Activated naive CD8-positive, alpha-beta T cell treated with anti-CD3 and anti-CD28 coated beads, Interleukin-2, amount 10 ng/mL, durations not matched to agents 7 days and 5 days (primary cell): ENCODE results near the gene ATRN. TPM values are rescaled to one million over a fixed set of nuclear protein-coding genes. Genes with fewer than 3 reads are reported as not detected.
"Not testable (repeated sequence)": the region's sequence is repeated elsewhere in the genome, so short reads cannot be mapped to it uniquely, and the experiment has no call there.

Experiments used
- ATAC-seq: fragments of 150-1000 bp; cut with Tn5 transposase; one replicate; pipeline ENCODE4 v1.10.0; 2021; ENCODE audit warnings: low read depth, moderate library complexity
- POLR2A ChIA-PET: fragments of 350-600 bp; sonication (Branson Sonifier 250); formaldehyde crosslinking; loops from one replicate; lab custom pipeline; 2021; ENCODE audit warnings: antibody characterized with exemption; lab: Charles Lee
- DNase-seq: peaks from one replicate; pipeline ENCODE4 v3.0.0; 2021
- H3K27ac Mint-ChIP-seq: one replicate; pipeline ENCODE4 v1.8.0; 2022; ENCODE audit warnings: mild to moderate bottlenecking, mixed read lengths
- H3K27me3 Mint-ChIP-seq: one replicate; pipeline ENCODE4 v1.8.0; 2022; ENCODE audit warnings: mild to moderate bottlenecking, moderate library complexity, mixed read lengths
- H3K36me3 Mint-ChIP-seq: one replicate; pipeline ENCODE4 v1.8.0; 2021; ENCODE audit warnings: mild to moderate bottlenecking, mixed read lengths
- H3K4me1 Mint-ChIP-seq: one replicate; pipeline ENCODE4 v1.8.0; 2021; ENCODE audit warnings: mixed read lengths
- H3K4me3 Mint-ChIP-seq: one replicate; pipeline ENCODE4 v1.8.0; 2022; ENCODE audit warnings: mild to moderate bottlenecking, moderate library complexity, mixed read lengths
- H3K9me3 Mint-ChIP-seq: one replicate; pipeline ENCODE4 v1.8.0; 2021; ENCODE audit warnings: mixed read lengths
- total RNA-seq, 2 experiments: library from RNA; stranded (reverse); gene quantifications; one replicate each; pipeline ENCODE4 v1.2.3, GENCODE V29; 2021

ATRN gene
- total RNA-seq, 2 experiments from 2014 or later, result 9.8 to 10.7 TPM

GRCh38 chr20:3614466-3614865 lies 143.6 kb downstream of the ATRN start:
- no peak overlapping the region for H3K27ac Mint-ChIP-seq
- H3K9me3 Mint-ChIP-seq, result no peaks in the 10 kb centered on the region
- peaks cover 2% of the 10 kb centered on the region for H3K36me3 Mint-ChIP-seq
- H3K4me1 Mint-ChIP-seq, result no peaks in the 10 kb centered on the region
- H3K27me3 Mint-ChIP-seq, result no peaks in the 10 kb centered on the region
- no peak overlapping the region for H3K4me3 Mint-ChIP-seq
- DNase-seq (no peak), ATAC-seq (no peak)
- POLR2A ChIA-PET, result no interaction called here

DNA sequence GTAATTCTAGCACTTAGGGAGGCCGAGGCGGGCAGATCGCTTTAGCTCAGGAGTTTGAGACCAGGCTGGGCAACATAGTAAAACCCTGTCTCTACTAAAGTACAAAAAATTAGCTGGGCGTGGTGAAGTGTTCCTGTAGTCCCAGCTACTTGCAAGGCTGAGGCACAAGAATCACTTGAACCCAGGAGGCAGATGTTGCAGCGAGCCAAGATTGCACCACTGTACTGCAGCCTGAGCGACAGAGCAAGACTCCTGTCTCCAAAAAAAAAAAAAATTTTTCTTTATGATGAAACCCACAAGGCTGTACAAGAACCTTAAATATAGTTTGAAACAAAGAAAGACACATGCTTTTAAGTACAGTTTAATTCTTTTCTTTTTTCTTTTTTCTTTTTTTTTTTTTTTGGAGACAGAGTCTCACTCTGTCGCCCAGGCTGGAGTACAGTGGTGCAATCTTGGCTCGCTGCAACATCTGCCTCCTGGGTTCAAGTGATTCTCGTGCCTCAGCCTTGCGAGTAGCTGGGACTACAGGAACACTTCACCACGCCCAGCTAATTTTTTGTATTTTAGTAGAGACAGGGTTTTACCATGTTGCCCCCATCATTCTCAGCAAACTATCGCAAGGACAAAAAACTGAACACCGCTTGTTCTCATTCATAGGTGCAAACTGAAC lies 144.5 kb downstream of the ATRN start:
- POLR2A ChIA-PET, DNase-seq, H3K27ac Mint-ChIP-seq, H3K36me3 Mint-ChIP-seq, H3K4me1 Mint-ChIP-seq, H3K9me3 Mint-ChIP-seq, H3K4me3 Mint-ChIP-seq, ATAC-seq, H3K27me3 Mint-ChIP-seq: not testable (repeated sequence)

GRCh38 chr20:3616250-3616649 lies 145.4 kb downstream of the ATRN start:
- DNase-seq (no peak), ATAC-seq (no peak)
- H3K36me3 Mint-ChIP-seq, result no peaks in the 10 kb centered on the region
- no peaks in the 10 kb centered on the region for H3K4me1 Mint-ChIP-seq
- no peaks in the 10 kb centered on the region for H3K9me3 Mint-ChIP-seq
- no peaks in the 10 kb centered on the region for H3K27me3 Mint-ChIP-seq
- POLR2A ChIA-PET, result no interaction called here
- H3K27ac Mint-ChIP-seq, result no peak overlapping the region
- H3K4me3 Mint-ChIP-seq, result no peak overlapping the region

DNA sequence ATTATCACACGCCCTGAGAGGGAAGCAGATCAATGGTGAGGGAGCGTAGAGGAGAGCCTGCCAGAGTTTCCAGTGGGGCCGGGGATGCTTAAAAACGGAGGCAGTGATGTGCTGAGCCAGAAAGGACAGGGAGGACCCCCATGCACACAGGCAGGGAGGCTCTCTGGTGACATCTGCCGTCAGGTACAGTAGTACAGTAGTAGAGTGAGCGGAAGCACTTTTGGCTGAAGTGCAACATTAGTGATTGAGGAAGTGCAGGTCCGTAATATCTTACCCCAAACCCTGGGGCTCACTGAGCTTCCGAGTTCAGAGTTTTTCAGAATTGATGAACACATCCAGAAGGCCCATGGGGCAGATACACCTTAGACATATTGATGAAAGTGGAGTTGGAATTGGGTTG lies 150.3 kb downstream of the ATRN start:
- Mint-ChIP-seq H3K36me3 (no peaks in the 10 kb centered on the region), H3K4me1 (no peaks in the 10 kb centered on the region), H3K9me3 (no peaks in the 10 kb centered on the region), H3K27ac (no peak overlapping the region), H3K4me3 (no peak overlapping the region), H3K27me3 (no peaks in the 10 kb centered on the region)
- ATAC-seq, result no peak
- POLR2A ChIA-PET, result no interaction called here
- DNase-seq, result no peak

DNA sequence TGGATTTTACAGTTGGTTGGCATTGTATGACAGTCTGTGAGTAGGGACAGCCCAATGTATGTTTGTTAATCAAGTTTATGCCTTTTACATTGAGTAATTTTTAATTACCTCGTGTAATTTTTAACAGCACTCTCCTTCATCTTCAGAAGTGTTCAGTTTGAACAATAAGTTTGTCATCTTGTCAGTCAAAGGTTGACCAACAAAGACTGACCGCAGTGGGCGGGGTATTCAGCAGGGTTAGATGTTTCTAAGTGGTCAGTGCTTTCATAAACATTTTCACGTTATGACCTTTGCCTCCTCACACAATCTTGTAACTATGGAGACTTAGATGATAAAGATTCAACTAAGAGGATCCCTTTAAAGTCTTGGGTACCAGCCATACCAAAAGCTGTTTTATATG lies 151.6 kb downstream of the ATRN start:
- Mint-ChIP-seq H3K9me3 (no peaks in the 10 kb centered on the region), H3K4me1 (no peaks in the 10 kb centered on the region), H3K27ac (no peak overlapping the region), H3K27me3 (no peaks in the 10 kb centered on the region), H3K36me3 (no peaks in the 10 kb centered on the region), H3K4me3 (no peak overlapping the region)
- DNase-seq (no peak), ATAC-seq (no peak)
- POLR2A ChIA-PET, result no interaction called here

DNA sequence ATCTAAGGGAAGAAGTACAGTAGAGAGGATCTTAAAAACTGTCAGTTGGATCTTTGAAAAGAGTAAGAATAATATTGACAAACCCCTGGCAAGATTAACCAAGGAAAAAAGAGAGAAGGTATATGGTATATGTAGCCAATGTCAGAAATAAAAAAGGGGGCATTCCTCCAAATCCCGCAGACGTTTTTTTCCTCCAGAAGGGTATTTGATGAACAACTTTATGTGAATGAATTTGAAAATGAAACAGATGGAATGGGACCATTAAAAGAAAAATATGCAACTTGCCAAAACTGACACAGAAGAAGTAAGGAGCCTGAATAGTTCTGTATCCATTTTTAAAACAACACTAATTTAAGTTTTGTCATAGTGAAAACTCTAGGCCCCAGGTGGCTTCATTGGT lies 156.7 kb downstream of the ATRN start:
- no peak overlapping the region for H3K27ac Mint-ChIP-seq
- ATAC-seq, result no peak
- H3K27me3 Mint-ChIP-seq, result no peaks in the 10 kb centered on the region
- H3K36me3 Mint-ChIP-seq, result no peaks in the 10 kb centered on the region
- no peaks in the 10 kb centered on the region for H3K9me3 Mint-ChIP-seq
- POLR2A ChIA-PET, result no interaction called here
- no peak overlapping the region for H3K4me3 Mint-ChIP-seq
- no peak for DNase-seq
- no peaks in the 10 kb centered on the region for H3K4me1 Mint-ChIP-seq

DNA sequence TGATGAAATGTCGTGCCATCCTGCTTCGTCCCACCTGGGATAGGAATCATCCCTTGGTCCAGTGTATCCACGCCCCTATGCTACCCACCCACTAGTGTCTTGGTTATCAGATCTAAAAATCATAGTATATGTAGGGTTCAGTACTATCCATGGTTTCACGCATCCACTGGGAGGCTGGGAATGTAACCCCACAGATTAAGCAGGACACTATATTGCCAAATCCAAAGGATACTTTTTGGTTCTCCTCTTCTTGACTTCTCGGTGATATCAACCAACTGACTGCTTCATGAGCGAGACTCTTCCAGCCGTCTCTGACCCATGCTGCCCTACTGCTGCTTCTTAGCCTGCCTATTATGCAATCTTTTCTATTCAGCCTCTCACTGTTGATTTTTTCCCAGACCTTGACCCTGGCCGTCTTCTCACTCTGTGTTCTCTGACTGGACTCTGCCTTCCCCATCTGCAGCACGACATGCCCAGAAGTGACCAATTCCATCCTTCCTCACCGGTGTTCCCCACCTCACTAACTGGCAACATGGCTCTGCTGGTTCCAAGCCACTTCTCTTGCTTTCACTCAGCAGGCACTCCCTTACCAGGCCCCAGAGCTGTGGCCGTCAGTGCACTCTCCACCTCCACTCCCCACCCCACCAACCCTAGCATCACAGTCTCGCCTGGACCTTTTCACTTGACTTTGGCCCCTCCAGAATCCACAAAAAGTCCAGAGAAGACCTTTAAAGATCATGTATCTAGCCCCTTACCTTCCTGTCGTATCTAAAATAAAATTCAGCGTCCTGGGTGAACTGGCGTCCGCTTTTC lies 157.9 kb downstream of the ATRN start:
- DNase-seq (no peak), ATAC-seq (no peak)
- Mint-ChIP-seq H3K9me3 (no peaks in the 10 kb centered on the region), H3K4me3 (no peak overlapping the region), H3K4me1 (no peaks in the 10 kb centered on the region), H3K36me3 (no peaks in the 10 kb centered on the region), H3K27ac (no peak overlapping the region), H3K27me3 (no peaks in the 10 kb centered on the region)
- POLR2A ChIA-PET, result no interaction called here

- Mint-ChIP-seq H3K27ac (no peak overlapping the region), H3K27me3 (no peaks in the 10 kb centered on the region), H3K36me3 (peaks cover 1% of the 10 kb centered on the region), H3K4me3 (no peak overlapping the region), H3K9me3 (no peaks in the 10 kb centered on the region), H3K4me1 (peaks cover 6% of the 10 kb centered on the region)
- ATAC-seq (no peak), DNase-seq (no peak)
- POLR2A ChIA-PET, result no interaction called here
Measured at GRCh38 chr20:3629893-3630292, 159.1 kb downstream of the ATRN start.

- DNase-seq (no peak), ATAC-seq (no peak)
- no peak overlapping the region for H3K27ac Mint-ChIP-seq
- H3K4me3 Mint-ChIP-seq, result no peak overlapping the region
- H3K9me3 Mint-ChIP-seq, result no peaks in the 10 kb centered on the region
- no peaks in the 10 kb centered on the region for H3K27me3 Mint-ChIP-seq
- POLR2A ChIA-PET, result no interaction called here
- peaks cover 1% of the 10 kb centered on the region for H3K36me3 Mint-ChIP-seq
- H3K4me1 Mint-ChIP-seq, result peaks cover 6% of the 10 kb centered on the region
Measured at GRCh38 chr20:3630429-3630828, 159.6 kb downstream of the ATRN start.

- Mint-ChIP-seq H3K27me3 (no peaks in the 10 kb centered on the region), H3K9me3 (no peaks in the 10 kb centered on the region), H3K4me1 (peaks cover 6% of the 10 kb centered on the region), H3K36me3 (peaks cover 1% of the 10 kb centered on the region), H3K4me3 (no peak overlapping the region), H3K27ac (no peak overlapping the region)
- no peak for ATAC-seq
- POLR2A ChIA-PET, result interaction anchor here (0.6 kb wide), 1 partner anchor 241 kb away, joined by 4 read pairs; no protein-coding TSS in a partner anchor
- no peak for DNase-seq
Measured at GRCh38 chr20:3631534-3631933, 160.7 kb downstream of the ATRN start.

- ATAC-seq, result no peak
- H3K36me3 Mint-ChIP-seq, result peaks cover 1% of the 10 kb centered on the region
- H3K27ac Mint-ChIP-seq, result no peak overlapping the region
- no peak overlapping the region for H3K4me3 Mint-ChIP-seq
- no peaks in the 10 kb centered on the region for H3K9me3 Mint-ChIP-seq
- H3K4me1 Mint-ChIP-seq, result peaks cover 6% of the 10 kb centered on the region
- no peaks in the 10 kb centered on the region for H3K27me3 Mint-ChIP-seq
- POLR2A ChIA-PET, result no interaction called here
- no peak for DNase-seq
Measured at GRCh38 chr20:3632311-3633004, 161.6 kb downstream of the ATRN start.

GRCh38 chr20:3633913-3634478 lies 163.2 kb downstream of the ATRN start:
- ATAC-seq (no peak), DNase-seq (no peak)
- H3K27me3 Mint-ChIP-seq, result no peaks in the 10 kb centered on the region
- no peaks in the 10 kb centered on the region for H3K9me3 Mint-ChIP-seq
- H3K4me1 Mint-ChIP-seq, result peaks cover 6% of the 10 kb centered on the region
- POLR2A ChIA-PET, result interaction anchor here (0.6 kb wide), 1 partner anchor 245 kb away, joined by 6 read pairs; no protein-coding TSS in a partner anchor
- no peak overlapping the region for H3K27ac Mint-ChIP-seq
- peaks cover 1% of the 10 kb centered on the region for H3K36me3 Mint-ChIP-seq
- H3K4me3 Mint-ChIP-seq, result no peak overlapping the region

- no peak overlapping the region for H3K27ac Mint-ChIP-seq
- no peak overlapping the region for H3K4me3 Mint-ChIP-seq
- peaks cover 6% of the 10 kb centered on the region for H3K4me1 Mint-ChIP-seq
- no peaks in the 10 kb centered on the region for H3K27me3 Mint-ChIP-seq
- no peak for ATAC-seq
- peaks cover 7% of the 10 kb centered on the region for H3K36me3 Mint-ChIP-seq
- peaks cover 1% of the 10 kb centered on the region for H3K9me3 Mint-ChIP-seq
- DNase-seq, result no peak
- POLR2A ChIA-PET, result no interaction called here
Measured at GRCh38 chr20:3635346-3635745, 164.5 kb downstream of the ATRN start.
